HFF-Myc (cell line): ENCODE results near the gene GSTT2B.
"Not testable (repeated sequence)": the region's sequence is repeated elsewhere in the genome, so short reads cannot be mapped to it uniquely, and the experiment has no call there.

Experiments used
- DNase-seq: peaks from one replicate; pipeline ENCODE4 v3.0.0-alpha.2; 2011; ENCODE audit warnings: low read depth; ENCODE audit errors: extremely low read depth
- H3K4me3 ChIP-seq: replicated peaks from 2 replicates; pipeline ENCODE4 v1.5.1; 2011; ENCODE audit warnings: low read depth, mild to moderate bottlenecking, control low read depth, low read length
- TF ChIP-seq, protein P1 (sequence below): IDR thresholded peaks from 2 replicates; pipeline ENCODE4 v1.5.1; 2012; ENCODE audit warnings: mild to moderate bottlenecking, low read depth, low read length, control low read depth; ENCODE audit errors: missing control alignments

GSTT2B gene

DNA sequence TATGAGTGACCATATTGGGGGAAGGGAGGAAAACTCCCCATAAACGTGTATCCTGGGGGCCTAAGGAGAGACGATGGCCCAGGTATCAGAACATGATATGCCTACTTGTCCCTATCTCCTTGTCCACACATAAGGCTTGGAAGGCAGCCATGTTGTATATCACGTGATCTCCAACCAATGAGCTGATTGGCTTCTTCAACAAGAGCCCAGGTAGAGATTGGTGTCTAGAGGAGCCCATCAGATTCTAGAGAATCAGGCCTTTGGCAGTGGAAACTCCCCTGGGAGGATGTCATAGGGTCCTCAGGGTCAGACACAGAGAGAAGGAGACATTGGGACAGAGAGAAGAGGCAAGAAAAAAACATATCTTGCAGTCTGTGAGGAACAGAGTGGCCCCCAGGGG, 13.6 kb downstream of the GSTT2B start:
- DNase-seq, H3K4me3 ChIP-seq: not testable (repeated sequence)

DNA sequence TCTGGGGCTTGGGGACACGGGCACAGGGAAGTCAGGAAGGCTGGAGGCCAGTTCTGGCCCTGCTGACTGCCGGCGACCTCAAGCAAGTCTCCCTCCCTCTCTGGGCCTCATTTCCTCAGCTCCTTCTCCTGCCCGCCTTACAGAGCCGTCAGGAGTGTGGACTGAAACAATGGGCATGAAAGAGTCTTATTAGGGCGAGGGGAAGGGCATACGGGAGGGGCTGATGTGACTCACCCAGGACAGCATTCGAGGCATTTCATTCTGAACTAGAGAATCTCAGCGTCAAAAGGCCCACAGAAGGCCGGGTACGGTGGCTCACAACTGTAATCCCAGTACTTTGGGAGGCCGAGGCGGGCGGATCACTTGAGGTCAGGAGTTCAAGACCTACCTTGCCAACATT, 20.8 kb downstream of the GSTT2B start:
- H3K4me3 ChIP-seq, DNase-seq: not testable (repeated sequence)

DNA sequence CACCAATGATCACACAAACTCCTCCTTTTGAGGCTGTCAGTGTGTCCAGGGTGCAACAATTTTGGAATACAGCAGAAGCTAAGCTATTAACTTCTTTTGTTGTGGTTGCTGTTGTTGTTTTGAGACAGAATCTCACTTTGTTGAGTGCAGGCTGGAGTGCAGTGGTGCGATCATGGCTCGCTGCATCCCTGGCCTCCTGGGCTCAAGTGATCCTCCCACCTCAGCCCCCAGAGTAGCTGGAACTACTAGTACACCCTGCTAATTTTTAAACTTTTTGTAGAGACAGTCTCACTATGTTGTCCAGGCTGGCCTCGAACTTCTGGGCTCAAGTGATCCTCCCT, 22.0 kb downstream of the GSTT2B start:
- DNase-seq: no peak
- TF ChIP-seq, protein P1, sequence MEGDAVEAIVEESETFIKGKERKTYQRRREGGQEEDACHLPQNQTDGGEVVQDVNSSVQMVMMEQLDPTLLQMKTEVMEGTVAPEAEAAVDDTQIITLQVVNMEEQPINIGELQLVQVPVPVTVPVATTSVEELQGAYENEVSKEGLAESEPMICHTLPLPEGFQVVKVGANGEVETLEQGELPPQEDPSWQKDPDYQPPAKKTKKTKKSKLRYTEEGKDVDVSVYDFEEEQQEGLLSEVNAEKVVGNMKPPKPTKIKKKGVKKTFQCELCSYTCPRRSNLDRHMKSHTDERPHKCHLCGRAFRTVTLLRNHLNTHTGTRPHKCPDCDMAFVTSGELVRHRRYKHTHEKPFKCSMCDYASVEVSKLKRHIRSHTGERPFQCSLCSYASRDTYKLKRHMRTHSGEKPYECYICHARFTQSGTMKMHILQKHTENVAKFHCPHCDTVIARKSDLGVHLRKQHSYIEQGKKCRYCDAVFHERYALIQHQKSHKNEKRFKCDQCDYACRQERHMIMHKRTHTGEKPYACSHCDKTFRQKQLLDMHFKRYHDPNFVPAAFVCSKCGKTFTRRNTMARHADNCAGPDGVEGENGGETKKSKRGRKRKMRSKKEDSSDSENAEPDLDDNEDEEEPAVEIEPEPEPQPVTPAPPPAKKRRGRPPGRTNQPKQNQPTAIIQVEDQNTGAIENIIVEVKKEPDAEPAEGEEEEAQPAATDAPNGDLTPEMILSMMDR: no peak
- no peak overlapping the region for H3K4me3 ChIP-seq

DNA sequence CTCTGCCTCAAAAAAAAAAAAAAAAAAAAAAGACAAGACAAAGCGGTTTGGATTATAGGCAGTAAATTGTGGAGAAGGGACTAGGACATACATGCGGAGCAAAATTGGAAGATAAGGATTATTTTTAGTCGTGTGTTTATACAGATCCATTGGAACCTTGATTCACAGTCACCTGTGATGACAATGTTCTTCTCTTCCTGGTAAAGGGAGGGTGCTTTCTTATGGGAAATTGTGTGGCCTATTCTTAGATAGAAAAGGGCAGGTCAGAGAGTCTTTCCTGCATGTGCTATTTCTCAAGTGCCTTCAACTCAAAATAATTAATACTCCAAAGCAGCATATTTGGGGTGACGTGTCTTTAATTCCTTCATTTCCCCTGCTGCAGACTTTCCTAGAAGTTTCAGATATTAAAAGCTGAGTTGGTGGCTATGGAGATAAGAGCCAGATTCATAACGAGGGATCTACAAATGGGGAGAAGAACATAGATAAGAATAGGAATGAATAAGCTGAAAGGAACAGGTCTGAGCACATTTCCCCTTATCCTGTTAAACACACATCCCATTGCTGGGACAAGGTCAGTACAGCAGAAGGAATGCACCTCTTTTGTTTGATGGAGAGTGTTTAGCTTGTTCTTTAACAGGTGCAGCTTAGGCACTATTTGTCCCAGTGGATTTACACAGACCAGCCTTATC, 22.5 kb downstream of the GSTT2B start:
- TF ChIP-seq, protein P1: no peak

DNA sequence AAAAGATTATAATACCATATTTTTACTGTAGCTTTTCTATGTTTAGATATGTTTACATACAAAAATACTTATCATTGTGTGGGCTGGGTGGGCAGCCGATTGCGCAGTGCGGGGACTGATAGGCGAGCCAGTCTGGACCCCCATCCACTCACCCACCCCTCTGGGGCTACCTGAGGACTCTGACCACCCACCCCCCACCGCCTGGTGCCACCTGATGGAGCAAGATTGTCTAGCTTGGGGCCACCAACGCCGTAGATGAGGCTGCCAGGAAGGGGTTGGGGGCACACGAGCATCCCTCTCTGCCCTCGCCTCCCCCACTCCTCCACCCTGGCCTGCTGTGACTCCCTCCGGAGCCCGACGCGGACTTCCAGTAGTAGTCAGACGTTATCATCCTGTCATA, 34.4 kb downstream of the GSTT2B start:
- no peak overlapping the region for H3K4me3 ChIP-seq
- no peak for DNase-seq
- TF ChIP-seq, protein P1: no peak

More for the DNA sequence above, 22.5 kb downstream of the GSTT2B start:
- no peak overlapping the region for H3K4me3 ChIP-seq
- no peak for DNase-seq

DNA sequence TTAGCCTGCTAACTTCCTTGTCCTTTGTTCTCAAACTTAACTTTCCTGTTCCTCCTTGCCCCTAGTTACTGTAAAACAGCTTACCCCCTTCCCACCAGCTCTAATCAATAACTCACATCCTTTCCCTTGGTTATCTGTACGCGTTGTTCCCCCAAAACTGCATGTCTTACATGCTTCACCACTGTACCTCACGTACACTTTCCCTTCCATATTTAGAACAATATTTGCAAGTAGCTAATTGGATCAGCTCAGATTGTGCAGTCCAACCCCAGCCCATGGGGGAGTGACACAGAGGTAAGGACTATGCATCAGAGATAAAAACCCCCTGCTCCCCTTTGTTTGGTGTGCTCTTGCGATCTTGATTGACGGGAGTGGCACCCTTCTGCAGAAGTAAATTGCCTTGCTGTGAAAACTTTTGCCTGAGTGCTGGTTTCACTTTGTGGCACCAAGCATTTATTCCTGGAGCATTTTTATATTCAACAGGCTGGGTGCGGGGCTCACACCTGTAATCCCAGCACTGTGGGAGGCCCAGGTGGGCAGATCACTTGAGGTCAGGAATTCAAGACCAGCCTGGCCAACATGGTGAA, 35.9 kb downstream of the GSTT2B start:
- H3K4me3 ChIP-seq: no peak overlapping the region
- TF ChIP-seq, protein P1: no peak
- no peak for DNase-seq

DNA sequence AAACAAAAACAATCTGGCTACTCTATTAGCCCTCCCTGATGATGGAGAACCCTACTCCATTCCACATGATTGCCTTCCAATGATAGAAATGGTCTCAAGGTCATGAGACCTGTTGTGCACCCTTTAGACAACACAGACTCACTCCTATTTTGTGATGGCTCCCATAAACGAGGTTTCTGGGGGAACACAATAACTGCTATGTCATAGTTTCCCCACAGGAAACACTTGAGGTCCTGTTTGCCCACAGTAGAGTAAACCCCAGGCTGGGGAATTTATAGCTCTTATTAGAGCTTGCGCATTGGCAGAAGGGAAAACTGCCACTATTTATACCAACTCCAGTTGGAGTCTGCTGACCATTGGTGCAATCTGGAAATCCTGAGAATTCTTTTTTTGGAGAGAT, 38.1 kb downstream of the GSTT2B start:
- no peak overlapping the region for H3K4me3 ChIP-seq
- TF ChIP-seq, protein P1: no peak
- DNase-seq: no peak

DNA sequence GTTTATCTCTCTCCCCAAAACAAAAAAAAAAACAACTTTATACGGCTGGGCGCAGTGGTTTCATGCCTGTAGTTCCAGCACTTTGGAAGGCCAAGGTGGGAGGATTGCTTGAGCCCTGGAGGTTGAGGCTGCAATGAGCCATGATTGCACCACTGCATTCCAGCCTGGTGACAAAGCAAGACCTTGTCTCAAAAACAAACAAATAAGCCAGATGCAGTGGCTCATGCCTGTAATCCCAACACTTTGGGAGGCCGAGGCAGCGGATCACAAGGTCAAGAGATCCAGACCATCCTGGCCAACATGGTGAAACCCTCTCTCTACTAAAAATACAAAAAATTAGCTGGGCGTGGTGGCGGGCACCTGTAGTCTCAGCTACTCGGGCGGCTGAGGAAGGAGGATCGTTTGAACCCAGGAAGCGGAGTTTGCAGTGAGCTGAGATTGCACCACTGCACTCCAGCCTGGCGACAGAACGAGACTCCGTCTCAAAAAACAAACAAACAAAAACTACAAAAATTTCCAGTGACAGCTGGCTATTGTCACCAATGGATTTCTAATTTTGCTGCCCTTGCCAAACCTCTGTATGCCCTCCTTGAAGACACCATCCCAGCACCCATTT, 39.3 kb downstream of the GSTT2B start:
- not testable (repeated sequence) for DNase-seq, H3K4me3 ChIP-seq

DNA sequence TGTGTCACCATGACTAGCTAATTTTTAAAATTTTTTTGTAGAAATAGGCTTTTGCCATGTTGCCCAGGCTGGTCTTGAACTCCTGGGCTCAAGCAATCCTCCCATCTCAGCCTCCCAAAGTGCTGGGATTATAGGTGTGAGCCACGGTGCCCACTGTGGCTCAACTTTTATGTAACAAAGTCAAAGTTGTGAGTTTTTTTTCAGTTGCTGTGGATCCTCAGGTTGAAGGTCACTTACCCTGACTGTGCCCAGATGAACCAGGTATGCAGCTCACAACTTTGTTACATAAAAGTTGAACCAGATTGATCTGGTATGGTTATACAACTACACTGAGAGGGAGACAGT, 40.8 kb downstream of the GSTT2B start:
- H3K4me3 ChIP-seq, DNase-seq: not testable (repeated sequence)
